ENCODE results near the gene TGFBR3L.

DNA sequence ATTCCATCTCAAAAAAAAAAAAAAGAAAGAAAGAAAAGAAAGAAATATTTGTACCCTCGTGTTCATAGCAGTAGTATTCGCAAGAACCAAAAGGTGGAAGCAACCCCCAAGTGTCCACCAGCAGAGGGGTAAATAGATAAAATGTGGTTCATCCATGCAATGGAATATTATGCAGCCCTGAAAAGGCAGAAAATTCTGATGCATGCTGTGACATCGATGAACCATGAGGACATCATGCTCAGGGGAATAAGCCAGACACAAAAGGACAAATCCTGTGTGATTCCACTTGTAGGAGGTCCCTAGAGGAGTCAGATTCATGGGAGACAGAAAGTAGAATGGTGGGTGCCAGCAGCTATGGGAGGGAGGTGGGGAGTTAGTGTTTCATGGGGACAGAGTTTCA, 32.7 kb upstream of the TGFBR3L start:
- TF ChIP-seq, protein P1, sequence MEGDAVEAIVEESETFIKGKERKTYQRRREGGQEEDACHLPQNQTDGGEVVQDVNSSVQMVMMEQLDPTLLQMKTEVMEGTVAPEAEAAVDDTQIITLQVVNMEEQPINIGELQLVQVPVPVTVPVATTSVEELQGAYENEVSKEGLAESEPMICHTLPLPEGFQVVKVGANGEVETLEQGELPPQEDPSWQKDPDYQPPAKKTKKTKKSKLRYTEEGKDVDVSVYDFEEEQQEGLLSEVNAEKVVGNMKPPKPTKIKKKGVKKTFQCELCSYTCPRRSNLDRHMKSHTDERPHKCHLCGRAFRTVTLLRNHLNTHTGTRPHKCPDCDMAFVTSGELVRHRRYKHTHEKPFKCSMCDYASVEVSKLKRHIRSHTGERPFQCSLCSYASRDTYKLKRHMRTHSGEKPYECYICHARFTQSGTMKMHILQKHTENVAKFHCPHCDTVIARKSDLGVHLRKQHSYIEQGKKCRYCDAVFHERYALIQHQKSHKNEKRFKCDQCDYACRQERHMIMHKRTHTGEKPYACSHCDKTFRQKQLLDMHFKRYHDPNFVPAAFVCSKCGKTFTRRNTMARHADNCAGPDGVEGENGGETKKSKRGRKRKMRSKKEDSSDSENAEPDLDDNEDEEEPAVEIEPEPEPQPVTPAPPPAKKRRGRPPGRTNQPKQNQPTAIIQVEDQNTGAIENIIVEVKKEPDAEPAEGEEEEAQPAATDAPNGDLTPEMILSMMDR (IDR thresholded peaks at IDR 0.05): no peak
- no peak for TF ChIP-seq POLR2A (IDR thresholded peaks at IDR 0.05)
